ENCODE data around the gene CBY2.

DNA sequence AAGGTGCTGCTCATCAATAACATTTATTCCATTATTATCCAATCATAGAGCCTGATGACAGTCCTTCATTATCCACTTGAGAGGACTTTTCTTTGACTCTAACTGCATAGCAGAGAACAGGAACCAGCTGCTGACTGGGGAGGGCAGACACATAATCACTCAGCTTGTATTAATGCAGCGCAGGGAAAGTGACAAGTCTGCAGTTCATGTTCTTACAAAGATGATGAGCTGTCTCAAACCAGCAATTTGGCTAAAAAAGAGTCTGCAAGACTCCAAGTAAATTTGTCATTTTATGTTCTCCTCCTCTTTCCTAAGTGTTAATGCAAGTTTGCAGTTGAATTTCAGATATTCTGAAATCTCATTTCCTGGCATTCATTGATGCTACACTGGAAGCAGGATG lies 40.0 kb upstream of the CBY2 start:
- no peak for TF ChIP-seq POLR2A (IDR thresholded peaks at IDR 0.05)
- no peak for TF ChIP-seq CTCF (IDR thresholded peaks at IDR 0.05)
